Keratinocyte (primary cell): ENCODE results near the gene ANAPC10.

ENCODE experiments used
- CTCF ChIP-seq, 3 experiments: IDR thresholded peaks in 1 of 3; conservative IDR thresholded peaks in 1 of 3; optimal IDR thresholded peaks in 1 of 3; 2 replicates in 2 of 3; 3 replicates in 1 of 3; pipeline versions ENCODE3 to v1.5.1; 2011; ENCODE audit warnings: low read length in 3 of 3, mild to moderate bottlenecking in 3 of 3, moderate library complexity in 2 of 3, control low read depth in 1 of 3, inconsistent platforms in 1 of 3; ENCODE audit not compliant: insufficient read depth in 2 of 3; ENCODE audit errors: extremely low read depth in 1 of 3
- EZH2 ChIP-seq: IDR thresholded peaks from one replicate; pipeline ENCODE4 v1.6.1; 2012; ENCODE audit warnings: inconsistent platforms, mild to moderate bottlenecking, low read length, moderate library complexity

GRCh38 chr4:145099653-145100052, 1.7 kb upstream of the ANAPC10 start:
- TF ChIP-seq CTCF (optimal IDR thresholded peaks at IDR 0.05 in 1 of 3, IDR thresholded peaks at IDR 0.05 in 1 of 3, conservative IDR thresholded peaks at IDR 0.05 in 1 of 3; ENCODE audit: extremely low read depth in 1 of 3, insufficient read depth in 2 of 3, low read length in 3 of 3) = no peak
- TF ChIP-seq EZH2 = no peak
